HCT116 (cell line): ENCODE measurements around the gene EML3. TPM values are rescaled to one million over a fixed set of nuclear protein-coding genes. Genes with fewer than 3 reads are reported as not detected.

Experiments
- ATAC-seq: fragments of 200-7000 bp; cut with Tn5 transposase; 2 replicates; pipeline ENCODE4 v1.9.1; 2020; ENCODE audit warnings: mild to moderate bottlenecking, moderate library complexity
- BruUV-seq: library from RNA; stranded (reverse); fragments of 400-500 nt; replicated peaks from 2 replicates; lab custom pipeline; 2021; lab: Mats Ljungman, UMichigan
- CTCF ChIA-PET: fragments of 300-600 bp; sonication (Branson Sonifier 250); formaldehyde crosslinking; loops from one replicate; lab custom pipeline; 2021; ENCODE audit warnings: antibody characterized with exemption; lab: Charles Lee
- POLR2A ChIA-PET: fragments of 300-600, 350-600 bp; sonication (Branson Sonifier 250); formaldehyde crosslinking; loops from one replicate; lab custom pipeline; 2021; ENCODE audit warnings: antibody characterized with exemption; lab: Charles Lee
- RAD21 ChIA-PET, 2 experiments: fragments of 300-600 bp; sonication (Branson Sonifier 250); formaldehyde crosslinking; loops; one replicate each; lab custom pipeline; 2023; ENCODE audit warnings: low total read pairs in 2 of 2; ENCODE audit not compliant: uncharacterized antibody in 2 of 2, unreplicated experiment in 2 of 2, low non-redundant PET in 1 of 2; lab: Charles Lee
- DNase-seq: peaks from one replicate; pipeline ENCODE4 v3.0.0-alpha.2; 2010; ENCODE audit warnings: low read depth, low spot score
- H2AFZ ChIP-seq: fragments of 200-600 bp; shearing (Covaris generic), sonication (generic); 2 replicates; pipeline ENCODE4 v1.6.1; 2017; ENCODE audit warnings: low read depth, mixed run types, mixed read lengths, antibody characterized with exemption, low read length; ENCODE audit not compliant: poor library complexity, severe bottlenecking
- H3K27ac ChIP-seq: 2 replicates; pipeline ENCODE4 v1.5.1; 2012; ENCODE audit warnings: low read depth, low read length
- H3K27me3 ChIP-seq: fragments of 200-600 bp; sonication (generic); 2 replicates; pipeline ENCODE4 v1.6.1; 2016; ENCODE audit warnings: mixed run types, low read length, mixed read lengths; ENCODE audit not compliant: insufficient read depth
- H3K36me3 ChIP-seq, 2 experiments: fragments of 200-500 bp in 1 of 2; fragments of 200-600 bp in 1 of 2; sonication (Bioruptor generic) in 1 of 2; sonication (generic) in 1 of 2; 2 replicates each; pipeline versions ENCODE4 v1.5.1 to v1.6.1; 2014 to 2016; ENCODE audit warnings: low read length in 2 of 2, inconsistent platforms in 1 of 2, mixed read lengths in 1 of 2, mixed run types in 1 of 2; ENCODE audit not compliant: insufficient read depth in 2 of 2, control insufficient read depth in 1 of 2
- H3K4me1 ChIP-seq, 2 experiments: fragments of 200-600 bp in 1 of 2; sonication (generic) in 1 of 2; 2 replicates each; pipeline versions ENCODE4 v1.5.1 to v1.6.1; 2012 to 2017; ENCODE audit warnings: low read length in 2 of 2, inconsistent platforms in 1 of 2, mild to moderate bottlenecking in 1 of 2, mixed read lengths in 1 of 2, mixed run types in 1 of 2, moderate library complexity in 1 of 2; ENCODE audit not compliant: insufficient read depth in 2 of 2, control insufficient read depth in 1 of 2
- H3K4me2 ChIP-seq: fragments of 200-600 bp; sonication (generic); 2 replicates; pipeline ENCODE4 v1.6.1; 2017; ENCODE audit warnings: mixed run types, low read length, mixed read lengths
- H3K4me3 ChIP-seq, 2 experiments: fragments of 200-600 bp in 1 of 2; sonication (generic) in 1 of 2; replicated peaks in 1 of 2; 2 replicates each; pipeline ENCODE4 v1.5.1; 2011 to 2016; ENCODE audit warnings: low read length in 2 of 2, control low read depth in 1 of 2, low read depth in 1 of 2, mild to moderate bottlenecking in 1 of 2, mixed read lengths in 1 of 2, mixed run types in 1 of 2
- H3K79me2 ChIP-seq: fragments of 200-600 bp; sonication (generic); 2 replicates; pipeline ENCODE4 v1.6.1; 2017; ENCODE audit warnings: mild to moderate bottlenecking, mixed run types, low read length, moderate library complexity, mixed read lengths; ENCODE audit not compliant: insufficient read depth
- H3K9ac ChIP-seq: fragments of 200-600 bp; sonication (generic); 2 replicates; pipeline ENCODE4 v1.6.1; 2016; ENCODE audit warnings: low read length, mixed read lengths
- H3K9me2 ChIP-seq: fragments of 200-600 bp; sonication (generic), shearing (Covaris generic); 2 replicates; pipeline ENCODE4 v1.6.1; 2017; ENCODE audit warnings: mixed run types, mild to moderate bottlenecking, moderate library complexity; ENCODE audit not compliant: insufficient read depth
- H3K9me3 ChIP-seq, 2 experiments: fragments of 200-500 bp in 1 of 2; fragments of 200-600 bp in 1 of 2; sonication (Bioruptor generic) in 1 of 2; sonication (generic) in 1 of 2; 2 replicates each; pipeline ENCODE4 v1.6.1; 2014 to 2017; ENCODE audit warnings: low read length in 2 of 2, mixed read lengths in 2 of 2, inconsistent platforms in 1 of 2, low read depth in 1 of 2, mild to moderate bottlenecking in 1 of 2, mixed run types in 1 of 2, moderate library complexity in 1 of 2; ENCODE audit not compliant: control insufficient read depth in 1 of 2, insufficient read depth in 1 of 2
- H4K20me1 ChIP-seq: fragments of 200-600 bp; sonication (generic), shearing (Covaris generic); 2 replicates; pipeline ENCODE4 v1.6.1; 2017; ENCODE audit warnings: mixed run types, mild to moderate bottlenecking, moderate library complexity; ENCODE audit not compliant: insufficient read depth
- CEBPB ChIP-seq: IDR thresholded peaks from 2 replicates; pipeline ENCODE4 v1.6.1; 2012; ENCODE audit warnings: low read depth
- EGR1 ChIP-seq: IDR thresholded peaks from 2 replicates; pipeline ENCODE4 v1.6.1; 2012; ENCODE audit warnings: low read depth
- ELF1 ChIP-seq: IDR thresholded peaks from 2 replicates; pipeline ENCODE4 v1.6.1; 2012; ENCODE audit warnings: low read depth, borderline replicate concordance
- EZH2 ChIP-seq: fragments of 200-600 bp; sonication (generic); IDR thresholded peaks from 2 replicates; pipeline ENCODE4 v1.6.1; 2017; ENCODE audit warnings: antibody characterized with exemption, mixed run types
- EZH2phosphoT487 ChIP-seq: fragments of 200-600 bp; IDR thresholded peaks from 2 replicates; pipeline ENCODE4 v1.6.1; 2018; ENCODE audit warnings: antibody characterized with exemption, borderline replicate concordance
- FOSL1 ChIP-seq: IDR thresholded peaks from 2 replicates; pipeline ENCODE4 v1.6.1; 2012; ENCODE audit warnings: low read depth
- JUND ChIP-seq: IDR thresholded peaks from 2 replicates; pipeline ENCODE4 v1.6.1; 2012
- POLR2AphosphoS5 ChIP-seq: IDR thresholded peaks from 2 replicates; pipeline ENCODE4 v1.6.1; 2011; ENCODE audit warnings: mild to moderate bottlenecking, low read depth, low read length, moderate library complexity
- RAD21 ChIP-seq: IDR thresholded peaks from 2 replicates; pipeline ENCODE4 v1.6.1; 2012; ENCODE audit warnings: low read depth, mild to moderate bottlenecking
- SIN3A ChIP-seq: IDR thresholded peaks from 2 replicates; pipeline ENCODE4 v1.6.1; 2012; ENCODE audit warnings: low read depth
- SP1 ChIP-seq: IDR thresholded peaks from 2 replicates; pipeline ENCODE4 v1.6.1; 2012; ENCODE audit warnings: low read depth
- SRF ChIP-seq: IDR thresholded peaks from 2 replicates; pipeline ENCODE4 v1.6.1; 2012; ENCODE audit warnings: low read depth
- TCF7L2 ChIP-seq: IDR thresholded peaks from 2 replicates; pipeline ENCODE4 v1.7.0; 2011; ENCODE audit warnings: borderline replicate concordance, inconsistent platforms; ENCODE audit not compliant: insufficient read depth, insufficient read length; ENCODE audit errors: extremely low read depth
- YY1 ChIP-seq: IDR thresholded peaks from 2 replicates; pipeline ENCODE4 v1.6.1; 2011; ENCODE audit warnings: low read length, low read depth, moderate library complexity, mild to moderate bottlenecking; ENCODE audit not compliant: insufficient replicate concordance; ENCODE audit errors: extremely low read depth
- ZNF274 ChIP-seq: fragments of 200-500 bp; sonication (Bioruptor generic); IDR thresholded peaks from 2 replicates; pipeline ENCODE4 v1.6.1; 2014; ENCODE audit warnings: mild to moderate bottlenecking, low read depth, low read length, inconsistent platforms
- intact Hi-C: fragments of 100-400 bp; cut with micrococcal nuclease; formaldehyde crosslinking; loops from 2 replicates; pipeline ENCODE4 v1.10.0; 2022
- total RNA-seq: library from RNA; stranded (reverse); gene quantifications from one replicate; pipeline ENCODE4 v1.2.1, GENCODE V29; 2021; ENCODE audit not compliant: unreplicated experiment
- TF ChIP-seq, protein P1 (sequence below): IDR thresholded peaks from 2 replicates; pipeline ENCODE4 v1.6.1; 2012; ENCODE audit warnings: low read depth
- TF ChIP-seq, protein P2 (sequence below), 3 experiments: fragments of 200-600 bp in 1 of 3; sonication (generic) in 1 of 3; IDR thresholded peaks in 2 of 3; conservative IDR thresholded peaks in 1 of 3; 2 replicates each; pipeline ENCODE4 v1.5.1; 2012 to 2017; ENCODE audit warnings: low read depth in 2 of 3, low read length in 2 of 3, antibody characterized with exemption in 1 of 3, borderline replicate concordance in 1 of 3, control low read depth in 1 of 3, mild to moderate bottlenecking in 1 of 3, mixed read lengths in 1 of 3, mixed run types in 1 of 3, moderate library complexity in 1 of 3; ENCODE audit not compliant: insufficient read depth in 1 of 3
- TF ChIP-seq, protein P3 (sequence below): IDR thresholded peaks from 2 replicates; pipeline ENCODE4 v1.6.1; 2011; ENCODE audit warnings: mild to moderate bottlenecking, low read length, moderate library complexity; ENCODE audit not compliant: insufficient replicate concordance; ENCODE audit errors: extremely low read depth
- TF ChIP-seq, protein P4 (sequence below): IDR thresholded peaks from 2 replicates; pipeline ENCODE4 v1.6.1; 2012
- TF ChIP-seq, protein P5 (sequence below): IDR thresholded peaks from 2 replicates; pipeline ENCODE4 v1.6.1; 2012

EML3 gene
- total RNA-seq, 1 experiment from 2014 or later, result 124 TPM

DNA sequence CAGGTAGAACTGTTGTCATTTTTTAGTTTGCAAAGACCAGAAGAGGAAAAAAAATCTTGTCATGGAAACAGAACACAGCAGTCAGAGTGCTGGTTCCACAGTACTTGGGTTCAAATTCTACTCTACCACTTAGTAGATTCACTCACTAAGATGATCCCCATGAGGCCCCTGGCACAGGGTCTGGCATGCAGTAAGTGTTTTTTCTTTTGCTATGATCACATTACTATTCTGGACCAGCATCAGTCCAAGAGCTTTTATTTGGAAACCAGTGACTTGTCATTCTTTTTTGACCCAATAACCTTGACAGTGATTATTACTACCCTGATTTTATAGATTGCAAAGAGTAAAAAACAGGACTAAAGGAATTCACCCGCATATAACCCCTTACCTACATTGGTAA, 43.0 kb downstream of the EML3 start:
- peaks cover 24% of the 10 kb centered on the region; the same call in 1 of the 2 replicates for H4K20me1 ChIP-seq
- no peak overlapping the region for H3K27ac ChIP-seq
- no peak for ATAC-seq
- H3K4me2 ChIP-seq, result no peak overlapping the region
- POLR2A ChIA-PET, result interaction anchor here (1.0 kb wide), 1 partner anchor 17 kb away, joined by 3 read pairs; no protein-coding TSS in a partner anchor
- no peaks in the 10 kb centered on the region for H3K27me3 ChIP-seq
- no peak overlapping the region for H3K9ac ChIP-seq
- no TSS peak for BruUV-seq
- no peak for DNase-seq
- no peak overlapping the region for H3K4me3 ChIP-seq
- H2AFZ ChIP-seq, result no peak overlapping the region
- TF ChIP-seq EZH2 (no peak), CEBPB (no peak), SP1 (no peak), TCF7L2 (no peak), FOSL1 (no peak), JUND (no peak), EGR1 (no peak), ELF1 (no peak), SRF (no peak), YY1 (no peak), POLR2AphosphoS5 (no peak), SIN3A (no peak), RAD21 (no peak), ZNF274 (no peak), EZH2phosphoT487 (no peak)
- TF ChIP-seq, protein P1, sequence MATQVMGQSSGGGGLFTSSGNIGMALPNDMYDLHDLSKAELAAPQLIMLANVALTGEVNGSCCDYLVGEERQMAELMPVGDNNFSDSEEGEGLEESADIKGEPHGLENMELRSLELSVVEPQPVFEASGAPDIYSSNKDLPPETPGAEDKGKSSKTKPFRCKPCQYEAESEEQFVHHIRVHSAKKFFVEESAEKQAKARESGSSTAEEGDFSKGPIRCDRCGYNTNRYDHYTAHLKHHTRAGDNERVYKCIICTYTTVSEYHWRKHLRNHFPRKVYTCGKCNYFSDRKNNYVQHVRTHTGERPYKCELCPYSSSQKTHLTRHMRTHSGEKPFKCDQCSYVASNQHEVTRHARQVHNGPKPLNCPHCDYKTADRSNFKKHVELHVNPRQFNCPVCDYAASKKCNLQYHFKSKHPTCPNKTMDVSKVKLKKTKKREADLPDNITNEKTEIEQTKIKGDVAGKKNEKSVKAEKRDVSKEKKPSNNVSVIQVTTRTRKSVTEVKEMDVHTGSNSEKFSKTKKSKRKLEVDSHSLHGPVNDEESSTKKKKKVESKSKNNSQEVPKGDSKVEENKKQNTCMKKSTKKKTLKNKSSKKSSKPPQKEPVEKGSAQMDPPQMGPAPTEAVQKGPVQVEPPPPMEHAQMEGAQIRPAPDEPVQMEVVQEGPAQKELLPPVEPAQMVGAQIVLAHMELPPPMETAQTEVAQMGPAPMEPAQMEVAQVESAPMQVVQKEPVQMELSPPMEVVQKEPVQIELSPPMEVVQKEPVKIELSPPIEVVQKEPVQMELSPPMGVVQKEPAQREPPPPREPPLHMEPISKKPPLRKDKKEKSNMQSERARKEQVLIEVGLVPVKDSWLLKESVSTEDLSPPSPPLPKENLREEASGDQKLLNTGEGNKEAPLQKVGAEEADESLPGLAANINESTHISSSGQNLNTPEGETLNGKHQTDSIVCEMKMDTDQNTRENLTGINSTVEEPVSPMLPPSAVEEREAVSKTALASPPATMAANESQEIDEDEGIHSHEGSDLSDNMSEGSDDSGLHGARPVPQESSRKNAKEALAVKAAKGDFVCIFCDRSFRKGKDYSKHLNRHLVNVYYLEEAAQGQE, result no peak
- TF ChIP-seq, protein P2, sequence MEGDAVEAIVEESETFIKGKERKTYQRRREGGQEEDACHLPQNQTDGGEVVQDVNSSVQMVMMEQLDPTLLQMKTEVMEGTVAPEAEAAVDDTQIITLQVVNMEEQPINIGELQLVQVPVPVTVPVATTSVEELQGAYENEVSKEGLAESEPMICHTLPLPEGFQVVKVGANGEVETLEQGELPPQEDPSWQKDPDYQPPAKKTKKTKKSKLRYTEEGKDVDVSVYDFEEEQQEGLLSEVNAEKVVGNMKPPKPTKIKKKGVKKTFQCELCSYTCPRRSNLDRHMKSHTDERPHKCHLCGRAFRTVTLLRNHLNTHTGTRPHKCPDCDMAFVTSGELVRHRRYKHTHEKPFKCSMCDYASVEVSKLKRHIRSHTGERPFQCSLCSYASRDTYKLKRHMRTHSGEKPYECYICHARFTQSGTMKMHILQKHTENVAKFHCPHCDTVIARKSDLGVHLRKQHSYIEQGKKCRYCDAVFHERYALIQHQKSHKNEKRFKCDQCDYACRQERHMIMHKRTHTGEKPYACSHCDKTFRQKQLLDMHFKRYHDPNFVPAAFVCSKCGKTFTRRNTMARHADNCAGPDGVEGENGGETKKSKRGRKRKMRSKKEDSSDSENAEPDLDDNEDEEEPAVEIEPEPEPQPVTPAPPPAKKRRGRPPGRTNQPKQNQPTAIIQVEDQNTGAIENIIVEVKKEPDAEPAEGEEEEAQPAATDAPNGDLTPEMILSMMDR (IDR thresholded peaks at IDR 0.05 in 2 of 3, conservative IDR thresholded peaks at IDR 0.05 in 1 of 3; ENCODE audit: borderline replicate concordance in 1 of 3, insufficient read depth in 1 of 3, low read depth in 2 of 3, low read length in 2 of 3), result no peak
- TF ChIP-seq, protein P3, sequence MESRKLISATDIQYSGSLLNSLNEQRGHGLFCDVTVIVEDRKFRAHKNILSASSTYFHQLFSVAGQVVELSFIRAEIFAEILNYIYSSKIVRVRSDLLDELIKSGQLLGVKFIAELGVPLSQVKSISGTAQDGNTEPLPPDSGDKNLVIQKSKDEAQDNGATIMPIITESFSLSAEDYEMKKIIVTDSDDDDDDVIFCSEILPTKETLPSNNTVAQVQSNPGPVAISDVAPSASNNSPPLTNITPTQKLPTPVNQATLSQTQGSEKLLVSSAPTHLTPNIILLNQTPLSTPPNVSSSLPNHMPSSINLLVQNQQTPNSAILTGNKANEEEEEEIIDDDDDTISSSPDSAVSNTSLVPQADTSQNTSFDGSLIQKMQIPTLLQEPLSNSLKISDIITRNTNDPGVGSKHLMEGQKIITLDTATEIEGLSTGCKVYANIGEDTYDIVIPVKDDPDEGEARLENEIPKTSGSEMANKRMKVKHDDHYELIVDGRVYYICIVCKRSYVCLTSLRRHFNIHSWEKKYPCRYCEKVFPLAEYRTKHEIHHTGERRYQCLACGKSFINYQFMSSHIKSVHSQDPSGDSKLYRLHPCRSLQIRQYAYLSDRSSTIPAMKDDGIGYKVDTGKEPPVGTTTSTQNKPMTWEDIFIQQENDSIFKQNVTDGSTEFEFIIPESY, result no peak
- TF ChIP-seq, protein P4, sequence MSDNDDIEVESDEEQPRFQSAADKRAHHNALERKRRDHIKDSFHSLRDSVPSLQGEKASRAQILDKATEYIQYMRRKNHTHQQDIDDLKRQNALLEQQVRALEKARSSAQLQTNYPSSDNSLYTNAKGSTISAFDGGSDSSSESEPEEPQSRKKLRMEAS, result no peak
- TF ChIP-seq, protein P5, sequence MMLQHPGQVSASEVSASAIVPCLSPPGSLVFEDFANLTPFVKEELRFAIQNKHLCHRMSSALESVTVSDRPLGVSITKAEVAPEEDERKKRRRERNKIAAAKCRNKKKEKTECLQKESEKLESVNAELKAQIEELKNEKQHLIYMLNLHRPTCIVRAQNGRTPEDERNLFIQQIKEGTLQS, result no peak
- TF ChIP-seq, all 23 proteins: peak for 0
- RAD21 ChIA-PET, result no interaction called here
- Histone ChIP-seq H3K9me3 (no peaks in the 10 kb centered on the region), H3K79me2 (peaks cover 90% of the 10 kb centered on the region), H3K36me3 (peaks cover 57 to 79% of the 10 kb centered on the region in 2 experiments), H3K4me1 (peaks cover 8 to 51% of the 10 kb centered on the region in 2 experiments; a peak in 3 of 4 replicates), H3K9me2 (no peaks in the 10 kb centered on the region)
- CTCF ChIA-PET, result interaction anchor here (1.2 to 2.0 kb wide), 2 partner anchors 9 to 27 kb away, joined by 5 to 7 read pairs; no protein-coding TSS in a partner anchor
- intact Hi-C loops, result no loop called here
